HG03135 (cell line): Measurements from ENCODE around the gene SRD5A1.

Experiments used
- ATAC-seq: cut with Tn5 transposase; IDR thresholded peaks from one replicate; pipeline ENCODE4 v1.9.1; 2021; ENCODE audit warnings: mild to moderate bottlenecking, moderate library complexity; ENCODE audit not compliant: unreplicated experiment

Gene SRD5A1

GRCh38 chr5:6682239-6682638, 49.0 kb downstream of the SRD5A1 start:
- ATAC-seq = no peak

- ATAC-seq = no peak
Measured at GRCh38 chr5:6683241-6683640, 50.0 kb downstream of the SRD5A1 start.

DNA sequence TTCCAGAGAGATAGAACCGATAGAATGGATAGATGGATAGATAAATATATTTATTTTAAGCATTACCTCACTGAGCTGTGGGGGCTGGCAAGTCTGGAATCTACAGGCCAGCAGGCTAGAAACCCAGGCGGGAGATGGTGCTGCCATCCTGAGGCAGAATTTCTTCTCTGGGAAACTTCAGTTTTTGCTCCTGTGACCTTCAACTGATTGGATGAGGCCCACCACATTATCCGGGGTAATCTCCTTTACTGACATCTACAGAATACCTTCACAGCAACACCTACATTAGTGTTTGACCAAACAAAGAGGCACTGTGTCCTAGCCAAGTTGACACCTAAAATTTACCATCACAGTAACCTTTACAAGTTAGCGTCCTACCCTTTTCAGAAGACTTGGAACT, 50.8 kb downstream of the SRD5A1 start:
- ATAC-seq = no peak

- no peak for ATAC-seq
Measured at GRCh38 chr5:6686501-6686900, 53.3 kb downstream of the SRD5A1 start.

- ATAC-seq = no peak
Measured at GRCh38 chr5:6686915-6687409, 53.7 kb downstream of the SRD5A1 start.

DNA sequence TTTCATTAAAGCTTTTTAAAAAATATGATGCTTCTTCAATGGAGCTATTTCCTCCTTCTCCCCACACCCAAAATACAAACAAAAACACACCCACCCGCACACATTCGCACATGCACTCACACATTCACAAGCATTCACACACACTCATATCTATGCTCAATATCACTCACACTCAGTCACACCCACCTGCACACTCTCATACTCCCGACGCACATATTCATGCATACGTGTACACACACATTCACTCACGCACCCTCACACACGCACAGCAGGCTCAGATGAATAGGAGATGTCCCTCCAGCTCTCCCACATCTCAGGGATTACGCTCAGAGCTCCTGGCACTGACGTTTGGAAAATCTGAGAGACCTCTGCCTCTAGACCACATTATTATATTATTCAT, 54.3 kb downstream of the SRD5A1 start:
- ATAC-seq = no peak

GRCh38 chr5:6692906-6693305, 59.7 kb downstream of the SRD5A1 start:
- no peak for ATAC-seq

- no peak for ATAC-seq
Measured at GRCh38 chr5:6698696-6699095, 65.5 kb downstream of the SRD5A1 start.

DNA sequence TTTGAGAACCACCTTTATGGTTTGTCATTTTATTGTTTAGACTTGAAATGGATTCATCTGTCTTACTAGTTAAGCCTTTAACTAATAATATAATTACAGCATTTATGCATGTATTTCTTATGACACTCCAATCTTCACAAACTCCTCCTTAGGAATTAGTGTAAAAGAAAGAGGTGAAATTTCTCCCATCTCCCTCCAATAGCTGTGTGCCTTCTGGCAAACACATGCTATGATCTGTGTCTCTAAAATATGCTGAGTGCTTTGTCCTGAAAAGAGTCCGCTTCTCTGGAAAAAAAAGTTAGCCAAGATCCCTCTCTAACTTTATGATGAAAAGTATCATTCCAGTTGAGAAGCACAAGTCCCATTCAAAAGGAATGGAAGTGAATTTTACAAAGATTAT, 66.1 kb downstream of the SRD5A1 start:
- no peak for ATAC-seq

- ATAC-seq = no peak
Measured at GRCh38 chr5:6700074-6700684, 66.9 kb downstream of the SRD5A1 start.

- no peak for ATAC-seq
Measured at GRCh38 chr5:6700685-6701355, 67.6 kb downstream of the SRD5A1 start.

GRCh38 chr5:6701491-6701890, 68.3 kb downstream of the SRD5A1 start:
- no peak for ATAC-seq

GRCh38 chr5:6702633-6703032, 69.4 kb downstream of the SRD5A1 start:
- ATAC-seq = no peak

GRCh38 chr5:6703806-6704205, 70.6 kb downstream of the SRD5A1 start:
- no peak for ATAC-seq

GRCh38 chr5:6704361-6704851, 71.2 kb downstream of the SRD5A1 start:
- no peak for ATAC-seq

DNA sequence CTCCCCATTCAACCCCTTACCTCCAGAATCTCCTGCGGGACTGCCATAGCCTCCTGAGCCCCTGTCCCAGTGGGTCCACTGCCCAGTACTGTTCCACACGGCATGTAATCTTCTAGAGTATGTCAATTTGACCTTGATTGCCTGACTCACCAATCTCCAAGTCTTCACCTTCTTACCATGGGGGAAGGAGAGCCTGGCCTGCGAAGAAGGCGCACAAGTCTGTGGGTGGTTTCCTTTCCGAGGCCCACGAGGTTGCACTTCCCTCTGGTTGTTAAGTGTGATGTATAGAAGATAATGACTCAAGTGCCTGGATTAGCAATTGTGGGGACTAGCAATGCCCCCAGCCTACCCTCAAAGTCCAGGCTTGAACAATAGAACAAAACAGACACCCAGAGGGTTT, 71.8 kb downstream of the SRD5A1 start:
- no peak for ATAC-seq

- ATAC-seq = no peak
Measured at GRCh38 chr5:6705959-6706358, 72.7 kb downstream of the SRD5A1 start.

- ATAC-seq = no peak
Measured at GRCh38 chr5:6707852-6708251, 74.6 kb downstream of the SRD5A1 start.

GRCh38 chr5:6708814-6709213, 75.6 kb downstream of the SRD5A1 start:
- ATAC-seq = no peak

GRCh38 chr5:6710070-6710469, 76.8 kb downstream of the SRD5A1 start:
- no peak for ATAC-seq

- ATAC-seq = no peak
Measured at GRCh38 chr5:6710551-6711318, 77.5 kb downstream of the SRD5A1 start.
